K562 (cell line): ENCODE measurements around the gene CST7. TPM values are rescaled to one million over a fixed set of nuclear protein-coding genes. Genes with fewer than 3 reads are reported as not detected.

Experiments
- ATAC-seq: fragments of 200-7000 bp; cut with Tn5 transposase; 3 replicates; pipeline ENCODE4 v1.9.1; 2020; ENCODE audit warnings: moderate library complexity
- BruUV-seq: library from RNA; stranded (reverse); fragments of 400-500 nt; replicated peaks from 2 replicates; lab custom pipeline; 2021; lab: Mats Ljungman, UMichigan
- CTCF ChIA-PET: fragments of 300-600 bp; formaldehyde crosslinking; extraction: SDS; loops from one replicate; lab custom pipeline; 2021; ENCODE audit warnings: low intra/inter-chr PET ratio; lab: Yijun Ruan, JAX
- POLR2A ChIA-PET: fragments of 300-600, 350-650 bp; sonication (Branson Sonifier 250); formaldehyde crosslinking; extraction: SDS; loops from one replicate; lab custom pipeline; 2021; ENCODE audit warnings: antibody characterized with exemption, inconsistent platforms; lab: Yijun Ruan, JAX
- DNase-seq, 4 experiments: peaks; one replicate each; pipeline versions ENCODE4 v3.0.0 to v3.0.0-alpha.2; 2011 to 2018; ENCODE audit warnings: low spot score in 3 of 4, mixed read lengths in 3 of 4; ENCODE audit errors: extremely low read depth in 1 of 4
- FAIRE-seq: peaks from 2 replicates; lab custom pipeline; 2011; peaks lifted over from hg19 to GRCh38; lab: Jason Lieb, UNC
- H2AFZ ChIP-seq: 2 replicates; pipeline ENCODE4 v1.6.0; 2011; ENCODE audit warnings: low read depth, low read length, control low read depth, inconsistent platforms
- H3K27ac ChIP-seq: fragments of 200-600 bp; 3 replicates; pipeline ENCODE4 v1.8.0; 2011; ENCODE audit warnings: low read depth, mild to moderate bottlenecking, control low read depth, inconsistent platforms, low read length, moderate library complexity, mixed read lengths; ENCODE audit errors: extremely low read depth
- H3K27me3 ChIP-seq, 2 experiments: fragments of 300-600 bp in 1 of 2; 2 replicates in 1 of 2; 3 replicates in 1 of 2; pipeline versions ENCODE4 v1.6.0 to v1.8.0; 2011; ENCODE audit warnings: inconsistent platforms in 2 of 2, low read length in 2 of 2, mild to moderate bottlenecking in 1 of 2, mixed read lengths in 1 of 2, moderate library complexity in 1 of 2; ENCODE audit not compliant: control insufficient read depth in 2 of 2, insufficient read depth in 2 of 2
- H3K36me3 ChIP-seq: fragments of 300-600 bp; 3 replicates; pipeline ENCODE4 v1.8.0; 2011; ENCODE audit warnings: mild to moderate bottlenecking, low read length, inconsistent platforms; ENCODE audit not compliant: control insufficient read depth, insufficient read depth
- H3K4me1 ChIP-seq, 2 experiments: fragments of 200-600 bp in 1 of 2; replicated peaks in 1 of 2; 2 replicates in 1 of 2; 3 replicates in 1 of 2; pipeline versions ENCODE4 v1.5.1 to v1.8.0; 2011; ENCODE audit warnings: inconsistent platforms in 2 of 2, low read length in 2 of 2, mild to moderate bottlenecking in 1 of 2, mixed read lengths in 1 of 2, moderate library complexity in 1 of 2; ENCODE audit not compliant: control insufficient read depth in 2 of 2, insufficient read depth in 2 of 2
- H3K4me2 ChIP-seq: 2 replicates; pipeline ENCODE4 v1.6.1; 2011; ENCODE audit warnings: low read length, control low read depth, inconsistent platforms, mixed read lengths; ENCODE audit not compliant: insufficient read depth
- H3K4me3 ChIP-seq: fragments of 200-600 bp; sonication (generic), shearing (Covaris generic); 2 replicates; pipeline ENCODE4 v1.5.1; 2016; ENCODE audit warnings: control low read depth, inconsistent platforms
- H3K79me2 ChIP-seq: fragments of 200-600 bp; 3 replicates; pipeline ENCODE4 v1.8.0; 2011; ENCODE audit warnings: low read length, inconsistent platforms; ENCODE audit not compliant: control insufficient read depth, insufficient read depth
- H3K9ac ChIP-seq, 2 experiments: 2 replicates each; pipeline versions ENCODE4 v1.6.0 to v1.6.1; 2011; ENCODE audit warnings: low read depth in 2 of 2, low read length in 2 of 2, control low read depth in 1 of 2, inconsistent platforms in 1 of 2, mild to moderate bottlenecking in 1 of 2, mixed read lengths in 1 of 2; ENCODE audit not compliant: insufficient read depth in 1 of 2
- H3K9me1 ChIP-seq: one replicate; pipeline ENCODE4 v1.6.0; 2011; ENCODE audit warnings: inconsistent platforms, mild to moderate bottlenecking, low read length, moderate library complexity; ENCODE audit not compliant: control insufficient read depth, insufficient read depth
- H3K9me3 ChIP-seq: replicated peaks from 2 replicates; pipeline ENCODE4 v1.5.1; 2011; ENCODE audit warnings: low read depth, low read length, inconsistent platforms; ENCODE audit not compliant: control insufficient read depth, insufficient read depth
- H4K20me1 ChIP-seq: replicated peaks from 2 replicates; pipeline ENCODE4 v1.6.1; 2011; ENCODE audit warnings: low read length, inconsistent platforms, mixed read lengths; ENCODE audit not compliant: control insufficient read depth, insufficient read depth
- E2F8 ChIP-seq: fragments of 450-650 bp; IDR thresholded peaks from 2 replicates; pipeline ENCODE4 v1.7.1; 2018; ENCODE audit warnings: mild to moderate bottlenecking, low read depth; ENCODE audit not compliant: partially characterized antibody
- HES1 ChIP-seq: fragments of 450-650 bp; IDR thresholded peaks from 2 replicates; pipeline ENCODE4 v1.6.1; 2016; ENCODE audit warnings: low read depth, mild to moderate bottlenecking, moderate library complexity
- PTRF ChIP-seq: fragments of 450-650 bp; IDR thresholded peaks from 2 replicates; pipeline ENCODE4 v1.6.1; 2016; ENCODE audit warnings: mild to moderate bottlenecking, missing genetic modification characterization, missing compliant biosample characterization
- RERE ChIP-seq: sonication (generic); formaldehyde crosslinking; IDR thresholded peaks from 2 replicates; pipeline ENCODE4 v1.8.0; 2023; ENCODE audit warnings: missing genetic modification reagents, mild to moderate bottlenecking, borderline replicate concordance
- SREBF1 ChIP-seq: fragments of 150-350 bp; IDR thresholded peaks from 2 replicates; pipeline ENCODE4 v1.6.1; 2014; ENCODE audit warnings: antibody characterized with exemption, low read depth, low read length, borderline replicate concordance
- USF2 ChIP-seq: sonication (generic); formaldehyde crosslinking; IDR thresholded peaks from 2 replicates; pipeline ENCODE4 v1.5.0; 2020; ENCODE audit warnings: missing genetic modification reagents
- ZKSCAN1 ChIP-seq: fragments of 150-350 bp; IDR thresholded peaks from 2 replicates; pipeline ENCODE4 v1.6.1; 2016; ENCODE audit warnings: low read depth, low read length
- ZNF232 ChIP-seq: sonication (generic); formaldehyde crosslinking; IDR thresholded peaks from 2 replicates; pipeline ENCODE4 v1.8.0; 2022; ENCODE audit warnings: mild to moderate bottlenecking, missing genetic modification reagents
- ZNF311 ChIP-seq: fragments of 250-450 bp; sonication (Bioruptor Pico); IDR thresholded peaks from 2 replicates; pipeline ENCODE4 v1.4.0; 2020; ENCODE audit warnings: mild to moderate bottlenecking, moderate library complexity
- ZNF785 ChIP-seq: fragments of 250-450 bp; sonication (Bioruptor Pico); IDR thresholded peaks from 2 replicates; pipeline ENCODE4 v1.4.0; 2020; ENCODE audit warnings: mild to moderate bottlenecking
- WGBS: fragments of 100-300 bp; shearing (Covaris generic); methylation state at CpG from one replicate; pipeline ENCODE4 v1.1.6; 2016; ENCODE audit warnings: low coverage, mixed read lengths; ENCODE audit not compliant: insufficient coverage; ENCODE audit errors: missing lambda C conversion rate; 5-methylcytosine and 5-hydroxymethylcytosine counted together
- in situ Hi-C: fragments of 300-500 bp; cut with MboI; formaldehyde crosslinking; loops from 4 replicates; pipeline ENCODE4 v1.15.0; 2018; ENCODE audit warnings: inconsistent platforms, mixed read lengths
- intact Hi-C: fragments of 100-400 bp; cut with micrococcal nuclease; formaldehyde crosslinking; loops from 2 replicates; pipeline ENCODE4 v1.14.2; 2022
- polyA plus RNA-seq, 8 experiments: library from polyadenylated mRNA; depleted of rRNA in 4 of 8; stranded (reverse) in 5 of 8; unstranded in 3 of 8; fragments of >200 nt; fragmentation: Nextera tagmentation in 2 of 8; fragmentation: Illumina TruSeq in 1 of 8; extraction: Ambion mirVana in 2 of 8; extraction: Trizol in 1 of 8; gene quantifications; 2 replicates each; pipeline versions ENCODE4 v1.2.1 to v1.2.3, GENCODE V29; 2011 to 2014; ENCODE audit warnings: inconsistent platforms in 1 of 8, missing spikeins in 1 of 8
- total RNA-seq, 7 experiments: library from RNA; depleted of rRNA in 6 of 7; stranded (reverse); fragments of >200 nt in 6 of 7; fragmentation: Illumina TruSeq in 2 of 7; extraction: Trizol in 2 of 7; gene quantifications; 2 replicates each; pipeline versions ENCODE4 v1.2.1 to v1.2.3, GENCODE V29; 2011 to 2021; ENCODE audit warnings: low replicate concordance in 1 of 7

Gene CST7
- total and polyA plus RNA-seq, 9 of the 15 experiments (the other 6 are each of a cell fraction or from before 2014, with no cell fraction given): not detected

GRCh38 chr20:24998631-24999445, 49.8 kb downstream of the CST7 start:
- H3K9me1 ChIP-seq: no peaks in the 10 kb centered on the region
- H3K27ac ChIP-seq: no peak overlapping the region
- ChIA-PET POLR2A (no interaction called here), CTCF (interaction anchor here (0.5 kb wide), 1 partner anchor 67 kb away, joined by 3 read pairs; no protein-coding TSS in a partner anchor)
- DNase-seq (no peak), ATAC-seq (no peak), FAIRE-seq (no peak)
- H3K9ac ChIP-seq: no peak overlapping the region
- peaks cover 0 to 3% of the 10 kb centered on the region in 2 experiments; a peak in 2 of 5 replicates for H3K4me1 ChIP-seq
- BruUV-seq: no TSS peak
- intact Hi-C loops (loop anchor here (10.0 kb wide), 2 partner anchors 296 to 396 kb away; partner anchors contain the start of gene ABHD12), in situ Hi-C loops (no loop called here)
- WGBS: 0% methylated on average over 11 of the region's 12 CpGs
- no peak overlapping the region for H2AFZ ChIP-seq
- peaks cover 0 to 7% of the 10 kb centered on the region in 2 experiments; a peak in 3 of 5 replicates for H3K27me3 ChIP-seq
- H3K4me3 ChIP-seq: no peak overlapping the region
- no peaks in the 10 kb centered on the region for H3K36me3 ChIP-seq
- no peak overlapping the region for H3K4me2 ChIP-seq
- no peaks in the 10 kb centered on the region; the same call in 1 of the 2 replicates for H4K20me1 ChIP-seq
- no peaks in the 10 kb centered on the region for H3K9me3 ChIP-seq
- no peaks in the 10 kb centered on the region for H3K79me2 ChIP-seq
- TF ChIP-seq SREBF1 (no peak), ZNF311 (CRISPR knock-in tag) (no peak), RERE (CRISPR knock-in tag) (no peak), ZNF785 (CRISPR knock-in tag) (no peak), PTRF (no peak), E2F8 (no peak), ZNF232 (no peak), USF2 (no peak), ZKSCAN1 (no peak), HES1 (no peak)
